GM12872 (cell line): ENCODE data around the gene PLEKHA8.

Experiments
- TF ChIP-seq, protein P1 (sequence below): IDR thresholded peaks from 3 replicates; pipeline ENCODE4 v1.5.1; 2011; ENCODE audit warnings: low read depth, mild to moderate bottlenecking, low read length, moderate library complexity; ENCODE audit not compliant: insufficient read depth

PLEKHA8 gene

GRCh38 chr7:30010021-30010420, 18.2 kb upstream of the PLEKHA8 start:
- TF ChIP-seq, protein P1, sequence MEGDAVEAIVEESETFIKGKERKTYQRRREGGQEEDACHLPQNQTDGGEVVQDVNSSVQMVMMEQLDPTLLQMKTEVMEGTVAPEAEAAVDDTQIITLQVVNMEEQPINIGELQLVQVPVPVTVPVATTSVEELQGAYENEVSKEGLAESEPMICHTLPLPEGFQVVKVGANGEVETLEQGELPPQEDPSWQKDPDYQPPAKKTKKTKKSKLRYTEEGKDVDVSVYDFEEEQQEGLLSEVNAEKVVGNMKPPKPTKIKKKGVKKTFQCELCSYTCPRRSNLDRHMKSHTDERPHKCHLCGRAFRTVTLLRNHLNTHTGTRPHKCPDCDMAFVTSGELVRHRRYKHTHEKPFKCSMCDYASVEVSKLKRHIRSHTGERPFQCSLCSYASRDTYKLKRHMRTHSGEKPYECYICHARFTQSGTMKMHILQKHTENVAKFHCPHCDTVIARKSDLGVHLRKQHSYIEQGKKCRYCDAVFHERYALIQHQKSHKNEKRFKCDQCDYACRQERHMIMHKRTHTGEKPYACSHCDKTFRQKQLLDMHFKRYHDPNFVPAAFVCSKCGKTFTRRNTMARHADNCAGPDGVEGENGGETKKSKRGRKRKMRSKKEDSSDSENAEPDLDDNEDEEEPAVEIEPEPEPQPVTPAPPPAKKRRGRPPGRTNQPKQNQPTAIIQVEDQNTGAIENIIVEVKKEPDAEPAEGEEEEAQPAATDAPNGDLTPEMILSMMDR: no peak

DNA sequence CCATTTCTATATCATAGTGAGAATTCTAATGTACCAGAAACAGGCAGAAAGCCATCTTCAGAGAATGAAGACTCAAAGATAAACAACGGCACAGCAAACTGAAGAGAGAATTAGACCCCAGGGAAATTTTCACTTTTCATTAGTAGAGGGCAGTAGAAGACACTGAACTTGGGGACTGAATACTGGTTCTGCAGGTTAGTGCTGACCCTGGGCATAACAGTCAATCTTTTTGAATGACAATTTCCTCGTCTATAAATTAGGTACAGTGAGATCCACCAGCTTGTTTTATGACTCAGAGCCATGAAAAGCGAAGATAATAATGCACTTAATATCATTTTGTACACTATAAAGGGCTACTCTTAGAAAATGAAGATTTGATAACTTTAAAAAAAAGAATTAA, 15.5 kb upstream of the PLEKHA8 start:
- TF ChIP-seq, protein P1: no peak

DNA sequence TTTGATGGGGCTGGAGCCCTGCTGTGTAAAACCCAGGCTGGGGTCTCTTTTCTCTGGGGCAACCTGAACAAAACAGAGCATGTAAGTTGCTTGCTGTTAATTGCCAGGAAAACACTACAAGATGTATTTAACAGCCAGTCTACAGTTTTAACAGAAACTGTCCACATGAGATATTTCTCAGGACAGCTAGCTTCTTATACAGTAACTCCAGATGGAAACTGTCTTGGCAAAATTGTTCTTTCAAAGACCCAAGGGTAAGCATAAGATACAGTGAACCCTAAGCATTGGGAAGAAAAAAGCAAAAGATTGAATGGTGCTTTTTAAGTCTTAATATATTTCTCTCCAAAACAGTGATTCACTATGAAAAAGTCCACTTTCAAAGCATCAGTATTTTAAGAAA, 9.8 kb upstream of the PLEKHA8 start:
- TF ChIP-seq, protein P1: no peak

DNA sequence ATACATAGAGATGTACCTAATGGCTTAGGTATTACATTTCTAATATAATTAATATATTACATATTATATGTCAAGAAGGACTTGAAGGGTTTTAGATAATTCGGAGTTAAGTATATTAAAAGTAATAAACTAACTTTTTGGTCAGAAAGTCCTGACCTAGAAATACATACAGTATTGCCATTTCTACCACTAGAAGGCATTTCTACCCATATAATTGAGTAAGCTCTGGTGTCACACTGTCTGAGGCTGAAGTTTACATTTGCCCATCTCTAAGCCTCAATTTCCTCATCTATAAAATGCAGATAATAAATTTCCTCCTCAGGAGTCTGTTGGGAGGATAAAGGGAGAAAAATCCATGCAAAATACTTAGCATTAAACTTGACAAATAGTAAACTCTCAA, 8.8 kb upstream of the PLEKHA8 start:
- TF ChIP-seq, protein P1: no peak

DNA sequence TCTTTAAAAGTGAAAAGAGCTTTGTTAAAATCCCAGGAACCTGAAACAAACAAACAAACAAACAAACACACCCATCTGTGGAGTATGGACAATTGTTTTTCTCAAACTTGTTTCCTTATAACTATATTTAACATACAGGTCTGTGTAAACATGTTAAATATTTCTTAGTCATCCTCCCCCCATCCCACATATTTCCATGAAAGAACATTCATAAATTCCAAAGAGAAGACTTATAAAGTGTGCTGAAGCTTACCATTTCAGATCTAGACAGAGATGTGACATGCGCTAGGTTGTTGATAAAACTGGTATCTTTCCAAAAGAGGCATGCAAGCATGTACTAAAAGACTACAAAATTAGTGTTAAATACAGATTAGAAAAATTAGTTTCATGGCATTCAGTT, 8.3 kb upstream of the PLEKHA8 start:
- TF ChIP-seq, protein P1: no peak

DNA sequence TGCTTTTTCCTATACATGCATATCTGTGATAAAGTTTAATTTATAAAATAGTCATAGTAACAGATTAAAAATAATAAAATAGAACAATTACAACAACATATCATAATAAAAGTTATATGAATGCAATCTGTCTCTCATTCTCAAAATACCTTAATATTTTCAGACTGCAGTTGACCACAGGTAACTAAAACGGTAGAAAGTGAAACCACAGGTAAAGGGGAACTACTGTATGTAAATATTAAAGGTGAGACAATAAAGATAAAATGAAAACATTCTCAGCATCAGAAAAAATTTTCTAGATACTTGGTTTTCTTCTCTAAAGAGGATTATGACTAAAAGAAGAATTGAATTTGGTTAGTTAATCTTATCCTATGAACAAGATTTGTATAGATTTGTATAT, 7.7 kb upstream of the PLEKHA8 start:
- TF ChIP-seq, protein P1: no peak

DNA sequence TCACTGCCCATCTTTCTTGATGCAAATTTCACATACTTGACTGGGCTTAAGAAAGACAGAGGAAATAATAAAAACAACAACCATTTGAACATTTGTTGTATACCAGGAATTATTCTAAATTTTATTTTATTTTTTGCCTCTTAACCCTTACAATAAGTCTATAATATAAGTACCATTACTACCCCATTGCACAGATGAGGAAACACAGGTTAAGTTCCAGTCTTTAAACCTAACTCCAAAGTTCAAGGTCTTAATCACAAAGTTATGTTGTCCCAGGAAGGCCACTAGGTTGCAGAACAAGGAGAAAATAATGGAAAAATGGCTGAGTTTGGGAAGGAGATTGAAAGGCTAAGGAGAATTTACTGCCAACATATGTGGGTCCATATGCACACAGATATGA, 5.2 kb upstream of the PLEKHA8 start:
- TF ChIP-seq, protein P1: no peak

DNA sequence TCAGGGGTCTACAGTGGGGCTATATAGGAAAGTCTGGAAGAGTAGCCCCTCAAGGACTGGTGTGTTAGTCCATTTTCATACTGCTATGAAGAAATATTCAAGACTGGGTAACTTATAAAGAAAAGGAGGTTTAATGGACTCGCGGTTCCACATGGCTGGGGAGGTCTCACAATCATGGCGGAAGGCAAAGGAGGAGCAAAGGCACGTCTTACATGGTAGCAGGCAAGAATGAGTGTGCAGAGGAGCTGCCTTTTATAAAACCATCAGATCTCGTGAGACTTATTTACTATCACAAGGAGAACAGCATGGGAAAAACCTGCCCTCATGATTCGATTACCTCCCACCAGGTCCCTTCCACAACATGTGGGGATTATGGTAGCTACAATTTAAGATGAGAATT, 4.7 kb upstream of the PLEKHA8 start:
- TF ChIP-seq, protein P1: no peak
